Posterior vena cava (tissue), 2 donors: ENCODE results near the gene LNX1. TPM values are rescaled to one million over a fixed set of nuclear protein-coding genes. Genes with fewer than 3 reads are reported as not detected.

ENCODE experiments used
- DNase-seq: peaks from one replicate; pipeline ENCODE4 v3.0.0-alpha.2; 2020; ENCODE audit warnings: low spot score
- intact Hi-C, 2 donors: fragments of 100-400 bp; cut with DNase I; formaldehyde crosslinking; loops; one replicate each; pipeline versions ENCODE4 v1.14.1 to v1.14.2; 2022 to 2023
- total RNA-seq, 2 donors: library from RNA; stranded (reverse); fragmentation: NEBNext Ultra II Directional; extraction: Animal tissue kit (Norgen Biotek cat#: 25700); gene quantifications; one replicate each; pipeline ENCODE4 v1.2.1, GENCODE V29; 2021
- donor health status: DM: yes; HTN: yes; CAD: no.
- donor health status: DM: yes; HTN: yes; CAD: no.

The LNX1 gene
- total RNA-seq, 2 donors from 2014 or later: 3.7 to 4.7 TPM

GRCh38 chr4:53545942-53546581 is 45.2 kb downstream of the LNX1 start:
- DNase-seq: no peak
- intact Hi-C loops: no loop called here

- intact Hi-C loops: no loop called here
- DNase-seq: no peak
Measured at GRCh38 chr4:53545273-53545672, 46.0 kb downstream of the LNX1 start.

- intact Hi-C loops: no loop called here
- DNase-seq: no peak
Measured at GRCh38 chr4:53543561-53543960, 47.7 kb downstream of the LNX1 start.

DNA sequence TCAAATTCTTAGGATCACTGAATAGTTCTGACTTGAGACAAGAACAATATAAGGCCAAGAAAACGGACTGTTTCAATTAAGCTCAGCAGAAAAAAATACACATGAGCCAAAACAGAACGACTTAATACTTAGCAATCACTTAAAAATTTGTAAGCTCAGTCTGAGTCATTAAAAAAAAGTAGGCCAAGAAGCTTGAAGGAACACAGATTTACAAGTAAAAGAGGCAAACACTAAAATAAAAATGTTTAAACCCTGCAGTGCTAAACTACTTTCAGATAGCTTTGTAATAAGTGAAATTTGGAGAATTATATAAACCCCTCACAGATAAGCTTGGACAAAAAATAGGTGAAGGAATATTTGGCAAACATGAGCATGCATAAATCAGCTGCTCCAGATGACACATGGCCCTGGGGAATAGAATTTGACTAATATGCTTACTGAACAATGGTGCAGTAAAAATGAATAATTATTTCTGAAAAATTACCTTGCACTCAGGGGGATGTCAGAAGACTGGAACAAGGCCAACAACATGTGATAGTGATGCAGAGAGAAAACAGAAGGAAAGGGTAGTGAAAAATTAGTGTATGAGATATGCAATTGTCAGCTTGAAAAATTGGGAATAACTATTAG is 49.6 kb downstream of the LNX1 start:
- intact Hi-C loops: no loop called here
- DNase-seq: no peak

DNA sequence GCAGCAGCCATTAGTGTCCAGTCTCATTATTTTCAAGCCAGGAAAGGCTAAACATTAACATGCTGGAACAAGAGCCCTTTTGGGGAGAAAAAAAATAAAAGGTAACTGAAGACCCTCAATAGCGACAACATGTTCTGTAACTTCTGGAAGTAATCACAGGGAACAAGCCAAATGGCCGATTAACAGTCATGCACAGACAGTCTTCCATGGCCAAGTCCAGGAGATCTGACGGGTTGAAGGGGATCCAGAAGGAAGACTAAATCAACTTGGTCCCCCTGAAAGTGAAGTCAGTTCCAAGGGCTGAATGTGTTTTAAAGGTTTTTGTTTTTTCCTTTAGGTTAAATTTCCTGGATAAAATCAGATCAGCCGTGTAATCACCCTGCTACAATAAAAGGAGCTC is 52.5 kb downstream of the LNX1 start:
- no peak for DNase-seq
- intact Hi-C loops: no loop called here

DNA sequence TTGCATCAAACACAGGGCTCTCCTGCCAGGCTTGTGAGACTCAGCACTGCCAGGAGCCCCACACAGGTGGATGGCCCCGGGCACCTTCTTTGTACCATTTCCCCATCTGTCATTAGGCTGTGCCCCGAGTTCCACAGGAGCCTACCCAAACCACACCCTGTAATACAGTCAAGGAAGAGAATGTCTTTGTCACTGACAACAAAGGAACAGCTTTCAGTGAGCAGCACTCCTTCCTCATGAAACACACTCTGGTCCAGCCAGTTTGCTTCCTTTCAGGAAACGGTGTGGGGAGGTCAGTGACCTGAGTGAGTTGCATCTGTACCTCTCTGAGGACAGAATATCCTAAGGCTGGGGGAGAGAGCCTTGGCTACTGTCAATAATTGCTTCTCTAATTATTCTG is 53.7 kb downstream of the LNX1 start:
- no peak for DNase-seq
- intact Hi-C loops: no loop called here

DNA sequence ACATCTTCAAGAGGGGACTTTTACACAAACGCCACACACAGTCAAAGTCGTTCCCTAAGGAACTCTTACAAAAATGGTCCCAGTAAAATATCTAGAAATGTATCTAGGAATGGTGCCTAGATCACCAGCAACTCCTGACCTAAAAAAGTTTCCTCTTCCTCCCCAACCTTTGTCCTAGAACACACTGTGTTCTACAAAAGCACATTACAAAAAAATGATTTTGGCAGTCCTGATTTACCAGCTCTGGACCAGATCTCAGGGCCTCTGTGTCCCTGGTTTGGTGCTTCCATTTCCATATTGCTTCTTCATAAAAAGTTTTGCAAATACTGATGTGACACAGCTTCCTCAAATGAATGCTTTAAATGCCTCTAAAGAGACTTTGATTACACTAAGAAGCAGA is 55.0 kb downstream of the LNX1 start:
- DNase-seq: no peak
- intact Hi-C loops: no loop called here

DNA sequence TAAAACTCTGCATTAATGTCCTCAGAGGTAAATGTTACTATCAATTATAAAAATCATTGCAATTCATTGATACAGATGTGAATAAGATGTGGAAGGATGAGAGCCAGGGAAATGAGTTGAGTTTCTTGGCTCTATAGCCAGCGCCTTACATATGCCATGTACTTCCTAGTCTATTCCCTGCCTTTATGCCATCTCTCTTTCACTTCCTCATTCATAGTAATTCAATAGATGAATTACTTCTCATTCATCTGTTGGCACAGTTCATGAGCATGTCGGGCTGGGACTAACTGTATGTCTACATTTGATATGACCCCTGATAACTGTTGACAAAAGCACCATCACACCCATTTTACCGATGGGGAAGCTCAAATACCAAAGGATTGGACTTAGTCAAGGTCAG is 55.7 kb downstream of the LNX1 start:
- no peak for DNase-seq
- intact Hi-C loops: no loop called here

- no peak for DNase-seq
- intact Hi-C loops: no loop called here
Measured at GRCh38 chr4:53534684-53535083, 56.6 kb downstream of the LNX1 start.

- intact Hi-C loops: no loop called here
- DNase-seq: no peak
Measured at GRCh38 chr4:53532521-53532920, 58.8 kb downstream of the LNX1 start.

- no peak for DNase-seq
- intact Hi-C loops: no loop called here
Measured at GRCh38 chr4:53531585-53532224, 59.6 kb downstream of the LNX1 start.

DNA sequence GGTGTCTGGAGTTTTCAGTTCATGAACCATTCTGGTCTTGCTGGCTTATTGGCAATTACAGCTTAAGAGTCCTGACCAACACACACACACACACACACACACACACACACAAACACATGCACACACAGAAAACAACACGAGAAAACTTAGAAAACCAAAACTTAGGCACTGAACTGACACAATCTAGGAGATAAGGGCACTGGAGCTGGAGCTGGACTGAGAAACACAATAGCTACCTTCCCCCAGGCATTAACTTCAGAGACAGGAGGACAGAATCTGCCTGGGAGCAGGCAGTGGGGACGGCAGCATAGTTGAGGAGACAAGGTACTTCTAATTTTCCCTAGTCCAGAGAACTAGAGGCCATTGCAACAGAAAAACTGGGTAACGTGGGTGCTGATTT is 62.3 kb downstream of the LNX1 start:
- intact Hi-C loops: no loop called here

DNA sequence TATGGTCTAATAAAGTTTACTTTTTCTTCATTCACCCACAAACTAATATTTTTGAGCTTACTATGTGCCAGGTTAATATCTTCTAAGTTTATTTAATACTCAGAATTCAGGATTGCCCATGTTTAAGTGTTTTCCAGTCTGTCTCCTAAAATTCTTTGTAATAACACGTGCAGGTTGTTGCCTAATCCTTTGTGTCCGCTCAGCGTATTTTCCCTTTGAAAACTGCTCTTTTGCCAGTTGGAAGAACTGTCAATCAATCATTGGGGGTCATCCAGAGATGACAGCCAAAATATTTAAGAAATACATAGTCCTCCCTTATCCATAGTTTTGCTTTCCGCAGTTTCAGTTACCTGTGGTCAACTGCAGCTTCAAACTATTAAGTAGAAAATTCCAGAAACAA is 63.4 kb downstream of the LNX1 start:
- intact Hi-C loops: no loop called here
- no peak for DNase-seq

More for the DNA sequence above, 62.3 kb downstream of the LNX1 start:
- DNase-seq: no peak

DNA sequence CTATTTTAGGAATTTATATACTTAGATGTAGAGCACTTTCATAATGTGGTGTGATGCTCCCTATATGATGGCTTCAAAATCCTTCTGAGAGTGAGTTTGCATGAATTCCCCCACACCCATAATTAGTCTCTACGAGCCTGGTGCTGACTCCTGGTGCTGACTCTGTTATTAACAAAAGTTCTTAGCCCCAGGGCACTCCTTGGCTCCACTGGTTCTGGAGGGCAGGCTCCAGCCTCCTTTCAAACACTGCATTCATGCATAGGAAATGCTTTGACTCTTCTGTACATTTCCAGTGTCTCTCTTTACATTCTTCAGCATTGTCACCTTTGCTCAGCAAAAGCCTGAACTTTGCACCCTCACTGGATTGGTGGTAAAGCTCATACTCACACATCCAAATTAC is 64.0 kb downstream of the LNX1 start:
- no peak for DNase-seq
- intact Hi-C loops: no loop called here

DNA sequence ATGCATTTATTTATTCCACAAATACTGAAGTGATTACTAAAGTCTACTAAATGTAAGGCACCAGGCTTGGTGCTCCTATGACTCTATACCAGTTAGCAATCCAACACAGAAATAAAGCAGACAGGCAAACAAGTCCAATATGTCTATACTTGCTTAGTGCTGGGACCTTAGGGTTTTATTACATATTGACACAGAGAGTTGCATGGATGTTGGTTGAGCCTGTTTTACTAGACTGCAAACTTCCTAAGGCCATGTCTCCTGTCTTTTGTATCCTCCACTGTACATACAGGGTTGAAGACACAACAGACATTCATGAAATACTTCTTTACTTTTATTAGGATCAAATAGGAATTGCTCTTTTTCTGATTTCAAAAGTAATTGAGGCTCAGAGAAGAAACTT is 69.0 kb downstream of the LNX1 start:
- DNase-seq: no peak
- intact Hi-C loops: loop anchor here in 1 of 2 donors (5.0 kb wide), 1 partner anchor 125 kb away; no protein-coding TSS in a partner anchor

GRCh38 chr4:53520116-53520515 is 71.2 kb downstream of the LNX1 start:
- DNase-seq: no peak
- intact Hi-C loops: loop anchor here in 1 of 2 donors (5.0 kb wide), 1 partner anchor 123 kb away; no protein-coding TSS in a partner anchor

DNA sequence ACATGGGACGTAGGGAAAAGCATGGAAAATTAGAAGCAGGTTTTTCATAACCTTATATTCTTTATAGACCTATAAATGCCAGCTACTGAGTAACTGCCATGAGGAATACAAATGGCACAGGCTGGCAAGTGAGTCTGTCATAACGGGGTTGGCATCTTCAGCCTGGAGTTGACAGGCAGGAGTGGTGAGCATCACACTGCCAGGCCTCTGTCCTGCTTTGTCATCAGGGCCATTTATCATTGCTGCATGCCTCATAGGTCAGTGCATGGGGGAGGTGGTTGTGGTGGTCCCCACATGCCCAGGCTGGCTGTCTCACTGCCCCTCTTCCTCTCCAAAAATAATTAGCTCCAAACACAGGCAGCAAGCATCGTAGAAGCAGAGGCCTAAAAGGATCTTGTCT is 72.5 kb downstream of the LNX1 start:
- intact Hi-C loops: no loop called here

DNA sequence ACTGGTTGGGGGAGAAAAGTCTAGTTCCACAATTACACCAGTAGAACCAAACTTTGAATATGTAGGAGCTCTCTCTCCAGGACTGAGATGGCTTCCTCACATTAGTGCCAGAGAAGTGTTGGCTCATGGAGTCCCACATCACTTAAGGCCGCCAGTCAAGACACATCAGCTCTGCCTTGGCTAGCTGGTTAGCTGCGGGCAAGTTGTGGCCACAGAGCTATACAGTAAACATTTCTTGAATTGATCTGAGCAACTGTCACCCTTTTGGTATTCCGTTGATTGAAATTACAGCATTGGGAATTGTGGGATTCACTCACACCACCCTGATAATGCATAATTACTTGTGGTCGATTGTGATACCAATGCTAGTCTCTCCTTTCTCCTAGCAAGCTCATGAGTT is 76.2 kb downstream of the LNX1 start:
- intact Hi-C loops: no loop called here

More for the DNA sequence above, 72.5 kb downstream of the LNX1 start:
- no peak for DNase-seq

GRCh38 chr4:53514509-53514908 is 76.8 kb downstream of the LNX1 start:
- intact Hi-C loops: no loop called here
- no peak for DNase-seq

More for the DNA sequence above, 76.2 kb downstream of the LNX1 start:
- DNase-seq: no peak

GRCh38 chr4:53512608-53513007 is 78.7 kb downstream of the LNX1 start:
- intact Hi-C loops: no loop called here

GRCh38 chr4:53511014-53511413 is 80.3 kb downstream of the LNX1 start:
- no peak for DNase-seq
- intact Hi-C loops: no loop called here

More at GRCh38 chr4:53512608-53513007, 78.7 kb downstream of the LNX1 start:
- no peak for DNase-seq
